Measurements from ENCODE around the gene SMIM32. TPM values are rescaled to one million over a fixed set of nuclear protein-coding genes. Genes with fewer than 3 reads are reported as not detected.

SMIM32 gene
- total RNA-seq, 1 experiment from 2014 or later: 0.31 TPM

GRCh38 chr5:136216230-136216629 lies 23.3 kb upstream of the SMIM32 start:
- BruUV-seq (replicated peaks): no TSS peak
- Histone ChIP-seq H3K4me3 (ENCODE audit: low read depth in 2 of 2, low read length in 2 of 2) (no peak overlapping the region), H3K36me3 (ENCODE audit: control insufficient read depth, insufficient read depth, low read length) (no peaks in the 10 kb centered on the region), H3K4me1 (ENCODE audit: control insufficient read depth, insufficient read depth, low read length) (no peaks in the 10 kb centered on the region; the same call in 1 of the 2 replicates), H3K27me3 (ENCODE audit: control insufficient read depth, insufficient read depth, low read length) (no peaks in the 10 kb centered on the region), H3K9me3 (ENCODE audit: control insufficient read depth, insufficient read depth, low read depth, low read length) (no peaks in the 10 kb centered on the region), H3K27ac (ENCODE audit: low read length) (no peak overlapping the region)
- ChIA-PET POLR2A (interaction anchor here (0.7 kb wide), 1 partner anchor 93 kb away, joined by 3 read pairs; no protein-coding TSS in a partner anchor), CTCF (no interaction called here)
- in situ Hi-C loops (cut with HindIII; ENCODE audit: low pct_unique_long_range_greater_than_20kb, low sequenced_read_pairs) (no loop called here), intact Hi-C loops (cut with micrococcal nuclease; ENCODE audit: unreplicated experiment) (no loop called here)
- DNase-seq (ENCODE audit: low read depth, low spot score) (no peak), ATAC-seq (no peak)
- TF ChIP-seq POLR2AphosphoS5 (IDR thresholded peaks at IDR 0.05; ENCODE audit: low read depth, low read length): no peak
- no peak for TF ChIP-seq SIN3A (IDR thresholded peaks at IDR 0.05; ENCODE audit: borderline replicate concordance, insufficient read depth, low read depth, low read length)
- no peak for TF ChIP-seq TCF7L2 (IDR thresholded peaks at IDR 0.05; ENCODE audit: low read depth, low read length)
- no peak for TF ChIP-seq CTCF (IDR thresholded peaks at IDR 0.05)
- no peak for TF ChIP-seq REST (IDR thresholded peaks at IDR 0.05; ENCODE audit: insufficient read depth in 1 of 2, low read depth in 2 of 2, low read length in 1 of 2)

GRCh38 chr5:136215812-136216211 lies 22.9 kb upstream of the SMIM32 start:
- in situ Hi-C loops (cut with HindIII; ENCODE audit: low pct_unique_long_range_greater_than_20kb, low sequenced_read_pairs) (no loop called here), intact Hi-C loops (cut with micrococcal nuclease; ENCODE audit: unreplicated experiment) (no loop called here)
- no TSS peak for BruUV-seq (replicated peaks)
- no peak overlapping the region for H3K27ac ChIP-seq (ENCODE audit: low read length)
- H3K4me1 ChIP-seq (ENCODE audit: control insufficient read depth, insufficient read depth, low read length): no peaks in the 10 kb centered on the region; the same call in 1 of the 2 replicates
- ChIA-PET POLR2A (no interaction called here), CTCF (no interaction called here)
- ATAC-seq: no peak
- no peak overlapping the region for H3K4me3 ChIP-seq (ENCODE audit: low read depth in 2 of 2, low read length in 2 of 2)
- H3K9me3 ChIP-seq (ENCODE audit: control insufficient read depth, insufficient read depth, low read depth, low read length): no peaks in the 10 kb centered on the region
- no peak for DNase-seq (ENCODE audit: low read depth, low spot score)
- no peaks in the 10 kb centered on the region for H3K27me3 ChIP-seq (ENCODE audit: control insufficient read depth, insufficient read depth, low read length)
- no peak for TF ChIP-seq POLR2AphosphoS5 (IDR thresholded peaks at IDR 0.05; ENCODE audit: low read depth, low read length)
- no peak for TF ChIP-seq CTCF (IDR thresholded peaks at IDR 0.05)
- no peak for TF ChIP-seq SIN3A (IDR thresholded peaks at IDR 0.05; ENCODE audit: borderline replicate concordance, insufficient read depth, low read depth, low read length)
- no peak for TF ChIP-seq REST (IDR thresholded peaks at IDR 0.05; ENCODE audit: insufficient read depth in 1 of 2, low read depth in 2 of 2, low read length in 1 of 2)
- H3K36me3 ChIP-seq (ENCODE audit: control insufficient read depth, insufficient read depth, low read length): no peaks in the 10 kb centered on the region

Data from Panc1 (cell line).